Subcutaneous adipose tissue (tissue), 4 donors: Measurements from ENCODE around the gene CARD18. TPM values are rescaled to one million over a fixed set of nuclear protein-coding genes. Genes with fewer than 3 reads are reported as not detected.

Experiments used
- CTCF ChIP-seq: fragments of 450-650 bp; IDR thresholded peaks from one replicate; pipeline ENCODE4 v1.5.1; 2016; ENCODE audit warnings: low read depth, mild to moderate bottlenecking, control low read depth, antibody characterized with exemption, moderate library complexity
- total RNA-seq, 4 donors: library from RNA; depleted of rRNA; stranded (reverse); fragments of >200 nt; gene quantifications; one replicate each; pipeline ENCODE4 v1.1.0, GENCODE V29; 2016

The CARD18 gene
- total RNA-seq, 4 donors from 2014 or later = not detected

GRCh38 chr11:105109855-105110687 is 29.5 kb downstream of the CARD18 start:
- TF ChIP-seq CTCF = no peak

- no peak for TF ChIP-seq CTCF
Measured at GRCh38 chr11:105109321-105109720, 30.2 kb downstream of the CARD18 start.

GRCh38 chr11:105108247-105108646 is 31.3 kb downstream of the CARD18 start:
- TF ChIP-seq CTCF = no peak

- TF ChIP-seq CTCF = no peak
Measured at GRCh38 chr11:105106140-105106539, 33.4 kb downstream of the CARD18 start.

GRCh38 chr11:105104292-105104691 is 35.3 kb downstream of the CARD18 start:
- no peak for TF ChIP-seq CTCF

- no peak for TF ChIP-seq CTCF
Measured at GRCh38 chr11:105103336-105103735, 36.2 kb downstream of the CARD18 start.

GRCh38 chr11:105100981-105101630 is 38.5 kb downstream of the CARD18 start:
- no peak for TF ChIP-seq CTCF
